Endothelial cell of umbilical vein (primary cell): ENCODE results near the gene CHADL. TPM values are rescaled to one million over a fixed set of nuclear protein-coding genes. Genes with fewer than 3 reads are reported as not detected.

Experiments
- BruUV-seq: library from RNA; stranded (reverse); fragments of 400-500 nt; replicated peaks from 2 replicates; lab custom pipeline; 2021; lab: Mats Ljungman, UMichigan
- CTCF ChIA-PET: fragments of 300-600, 350-600 bp; sonication (Branson Sonifier 250); formaldehyde crosslinking; loops from one replicate; lab custom pipeline; 2021; ENCODE audit warnings: antibody characterized with exemption, inconsistent platforms; lab: Charles Lee
- POLR2A ChIA-PET: fragments of 300-600, 350-600 bp; sonication (Branson Sonifier 250); formaldehyde crosslinking; loops from one replicate; lab custom pipeline; 2021; ENCODE audit warnings: antibody characterized with exemption, inconsistent platforms; lab: Charles Lee
- DNase-seq: peaks from one replicate; pipeline ENCODE4 v3.0.0-alpha.2; 2011; ENCODE audit warnings: low read depth, low spot score
- FAIRE-seq: peaks from 2 replicates; lab custom pipeline; 2011; peaks lifted over from hg19 to GRCh38; lab: Jason Lieb, UNC
- H2AFZ ChIP-seq: 2 replicates; pipeline ENCODE4 v1.6.0; 2012; ENCODE audit warnings: low read depth, low read length, control low read depth, inconsistent platforms
- H3K27ac ChIP-seq: 2 replicates; pipeline ENCODE4 v1.5.1; 2011; ENCODE audit warnings: low read depth, mild to moderate bottlenecking, control low read depth, low read length, moderate library complexity; ENCODE audit not compliant: insufficient read depth
- H3K27me3 ChIP-seq, 2 experiments: 2 replicates each; pipeline versions ENCODE4 v1.6.0 to v1.6.1; 2011; ENCODE audit warnings: low read length in 2 of 2, mixed read lengths in 1 of 2; ENCODE audit not compliant: control insufficient read depth in 2 of 2, insufficient read depth in 2 of 2
- H3K36me3 ChIP-seq, 2 experiments: 2 replicates in 1 of 2; 3 replicates in 1 of 2; pipeline ENCODE4 v1.5.1; 2011; ENCODE audit warnings: low read length in 2 of 2, mild to moderate bottlenecking in 1 of 2, moderate library complexity in 1 of 2; ENCODE audit not compliant: control insufficient read depth in 2 of 2, insufficient read depth in 2 of 2; ENCODE audit errors: extremely low read depth in 1 of 2
- H3K4me1 ChIP-seq: 3 replicates; pipeline ENCODE4 v1.5.1; 2011; ENCODE audit warnings: mild to moderate bottlenecking, low read length; ENCODE audit not compliant: control insufficient read depth, insufficient read depth; ENCODE audit errors: extremely low read depth
- H3K4me2 ChIP-seq: 2 replicates; pipeline ENCODE4 v1.6.1; 2011; ENCODE audit warnings: low read length, control low read depth, mixed read lengths; ENCODE audit not compliant: insufficient read depth
- H3K4me3 ChIP-seq, 3 experiments: fragments of 200-600 bp in 1 of 3; sonication (generic), shearing (Covaris generic) in 1 of 3; replicated peaks in 1 of 3; 2 replicates each; pipeline ENCODE4 v1.5.1; 2011 to 2016; ENCODE audit warnings: control low read depth in 3 of 3, low read length in 3 of 3, mild to moderate bottlenecking in 2 of 3, inconsistent platforms in 1 of 3, low read depth in 1 of 3, moderate library complexity in 1 of 3; ENCODE audit not compliant: insufficient read depth in 1 of 3
- H3K79me2 ChIP-seq: 2 replicates; pipeline ENCODE4 v1.6.0; 2012; ENCODE audit warnings: low read length, inconsistent platforms; ENCODE audit not compliant: control insufficient read depth, insufficient read depth
- H3K9ac ChIP-seq: replicated peaks from 2 replicates; pipeline ENCODE3; 2011; ENCODE audit warnings: low read length, control low read depth; ENCODE audit not compliant: insufficient read depth; ENCODE audit errors: extremely low read depth
- H3K9me1 ChIP-seq: replicated peaks from 3 replicates; pipeline ENCODE4 v1.6.0; 2011; ENCODE audit warnings: mild to moderate bottlenecking, low read length; ENCODE audit not compliant: control insufficient read depth, insufficient read depth; ENCODE audit errors: extremely low read depth
- H3K9me3 ChIP-seq: replicated peaks from 2 replicates; pipeline ENCODE4 v1.5.1; 2012; ENCODE audit warnings: low read length, inconsistent platforms; ENCODE audit not compliant: control insufficient read depth, insufficient read depth
- H4K20me1 ChIP-seq: replicated peaks from 2 replicates; pipeline ENCODE3; 2011; ENCODE audit warnings: mild to moderate bottlenecking, low read length; ENCODE audit not compliant: control insufficient read depth, insufficient read depth; ENCODE audit errors: extremely low read depth
- EZH2 ChIP-seq: IDR thresholded peaks from 2 replicates; pipeline ENCODE4 v1.6.1; 2012; ENCODE audit warnings: borderline replicate concordance, low read depth, mild to moderate bottlenecking, moderate library complexity, low read length, inconsistent platforms; ENCODE audit not compliant: severe bottlenecking
- FOS ChIP-seq: IDR thresholded peaks from 2 replicates; pipeline ENCODE4 v1.6.1; 2011; ENCODE audit warnings: mild to moderate bottlenecking, low read length, moderate library complexity, borderline replicate concordance; ENCODE audit not compliant: insufficient read depth
- GATA2 ChIP-seq: IDR thresholded peaks from 2 replicates; pipeline ENCODE4 v1.7.0; 2011; ENCODE audit warnings: low read depth, mild to moderate bottlenecking, moderate library complexity, mixed read lengths, low read length; ENCODE audit not compliant: insufficient read length, insufficient read depth
- JUN ChIP-seq: IDR thresholded peaks from 2 replicates; pipeline ENCODE4 v1.6.1; 2011; ENCODE audit warnings: borderline replicate concordance, low read depth; ENCODE audit not compliant: insufficient read length, insufficient read depth
- MYC ChIP-seq: IDR thresholded peaks from one replicate; pipeline ENCODE4 v1.6.1; 2011; ENCODE audit warnings: mild to moderate bottlenecking, low read depth, low read length
- POLR2AphosphoS5 ChIP-seq: IDR thresholded peaks from 2 replicates; pipeline ENCODE4 v1.6.1; 2012; ENCODE audit warnings: low read depth, mild to moderate bottlenecking, control low read depth, low read length, moderate library complexity; ENCODE audit not compliant: insufficient read depth
- dilution Hi-C: fragments of 300-500 bp; cut with MboI; formaldehyde crosslinking; loops from one replicate; pipeline ENCODE4 v1.15.0; 2019; ENCODE audit warnings: low sequenced_read_pairs; ENCODE audit not compliant: extremely low pct_ligation_motif_present
- intact Hi-C: fragments of 100-400 bp; cut with micrococcal nuclease; formaldehyde crosslinking; loops from one replicate; pipeline ENCODE4 v1.10.0; 2022
- polyA plus RNA-seq, 4 experiments: library from polyadenylated mRNA; depleted of rRNA in 3 of 4; stranded (reverse) in 3 of 4; unstranded in 1 of 4; fragments of >200 nt; gene quantifications; 2 replicates each; pipeline versions ENCODE4 v1.2.1 to v1.2.3, GENCODE V29; 2011 to 2012; ENCODE audit warnings: missing spikeins in 1 of 4
- total RNA-seq: library from RNA; stranded (reverse); gene quantifications from 2 replicates; pipeline ENCODE4 v1.2.3, GENCODE V29; 2021
- TF ChIP-seq, protein P1 (sequence below), 2 donors: IDR thresholded peaks; 1 replicate in 1 of 2; 2 replicates in 1 of 2; pipeline ENCODE4 v1.5.1; 2011; ENCODE audit warnings: low read length in 2 of 2, mild to moderate bottlenecking in 2 of 2, moderate library complexity in 2 of 2, control low read depth in 1 of 2, inconsistent platforms in 1 of 2, low read depth in 1 of 2; ENCODE audit not compliant: insufficient read depth in 1 of 2; ENCODE audit errors: extremely low read depth in 1 of 2
- TF ChIP-seq, protein P2 (sequence below): IDR thresholded peaks from 2 replicates; pipeline ENCODE4 v1.6.1; 2011; ENCODE audit not compliant: insufficient read depth, insufficient read length

Gene CHADL
- total and polyA plus RNA-seq, 2 donors (not counting 3 experiments of a cell fraction or from before 2014, with no cell fraction given) = 0.69 to 1.1 TPM

DNA sequence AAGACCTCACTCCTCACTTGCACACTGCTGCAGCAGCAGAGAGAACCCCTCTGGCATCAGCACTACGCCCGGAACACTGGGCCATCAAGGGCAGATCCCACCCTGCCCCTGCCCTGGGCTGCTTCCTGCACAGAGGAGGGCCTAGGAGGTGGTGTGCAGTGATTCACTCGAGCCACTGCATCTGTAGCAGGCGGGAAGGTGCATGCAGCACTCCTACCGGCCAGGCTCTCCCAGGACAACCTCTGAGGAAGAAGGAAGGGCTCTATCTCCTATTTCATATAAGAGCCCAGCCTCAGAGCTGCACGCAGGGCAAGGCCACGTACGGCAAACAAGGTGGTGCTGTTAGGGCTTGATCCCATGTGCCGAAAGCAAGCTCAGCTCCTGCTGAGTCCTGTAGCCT is 31.1 kb upstream of the CHADL start:
- Histone ChIP-seq H3K9me1 (no peaks in the 10 kb centered on the region), H4K20me1 (no peaks in the 10 kb centered on the region), H3K36me3 (peaks cover 27 to 51% of the 10 kb centered on the region in 2 experiments), H2AFZ (no peak overlapping the region), H3K4me2 (no peak overlapping the region), H3K9ac (no peak overlapping the region), H3K27me3 (no peaks in the 10 kb centered on the region), H3K4me1 (no peaks in the 10 kb centered on the region), H3K4me3 (no peak overlapping the region), H3K27ac (no peak overlapping the region), H3K9me3 (no peaks in the 10 kb centered on the region), H3K79me2 (peaks cover 45% of the 10 kb centered on the region)
- dilution Hi-C loops (no loop called here), intact Hi-C loops (no loop called here)
- no peak for FAIRE-seq
- TF ChIP-seq, protein P1, sequence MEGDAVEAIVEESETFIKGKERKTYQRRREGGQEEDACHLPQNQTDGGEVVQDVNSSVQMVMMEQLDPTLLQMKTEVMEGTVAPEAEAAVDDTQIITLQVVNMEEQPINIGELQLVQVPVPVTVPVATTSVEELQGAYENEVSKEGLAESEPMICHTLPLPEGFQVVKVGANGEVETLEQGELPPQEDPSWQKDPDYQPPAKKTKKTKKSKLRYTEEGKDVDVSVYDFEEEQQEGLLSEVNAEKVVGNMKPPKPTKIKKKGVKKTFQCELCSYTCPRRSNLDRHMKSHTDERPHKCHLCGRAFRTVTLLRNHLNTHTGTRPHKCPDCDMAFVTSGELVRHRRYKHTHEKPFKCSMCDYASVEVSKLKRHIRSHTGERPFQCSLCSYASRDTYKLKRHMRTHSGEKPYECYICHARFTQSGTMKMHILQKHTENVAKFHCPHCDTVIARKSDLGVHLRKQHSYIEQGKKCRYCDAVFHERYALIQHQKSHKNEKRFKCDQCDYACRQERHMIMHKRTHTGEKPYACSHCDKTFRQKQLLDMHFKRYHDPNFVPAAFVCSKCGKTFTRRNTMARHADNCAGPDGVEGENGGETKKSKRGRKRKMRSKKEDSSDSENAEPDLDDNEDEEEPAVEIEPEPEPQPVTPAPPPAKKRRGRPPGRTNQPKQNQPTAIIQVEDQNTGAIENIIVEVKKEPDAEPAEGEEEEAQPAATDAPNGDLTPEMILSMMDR (IDR thresholded peaks at IDR 0.05; ENCODE audit: extremely low read depth in 1 of 2, insufficient read depth in 1 of 2, low read depth in 1 of 2, low read length in 2 of 2) = no peak
- TF ChIP-seq GATA2 (no peak), JUN (no peak), POLR2AphosphoS5 (no peak), MYC (no peak), FOS (no peak), EZH2 (no peak)
- TF ChIP-seq, protein P2, sequence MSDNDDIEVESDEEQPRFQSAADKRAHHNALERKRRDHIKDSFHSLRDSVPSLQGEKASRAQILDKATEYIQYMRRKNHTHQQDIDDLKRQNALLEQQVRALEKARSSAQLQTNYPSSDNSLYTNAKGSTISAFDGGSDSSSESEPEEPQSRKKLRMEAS = no peak
- no peak for DNase-seq
- POLR2A ChIA-PET = interaction anchor here (0.6 kb wide), 1 partner anchor 395 kb away, joined by 3 read pairs; no protein-coding TSS in a partner anchor
- no TSS peak for BruUV-seq
- CTCF ChIA-PET = interaction anchor here (2.1 kb wide), 1 partner anchor 30 kb away, joined by 10 read pairs; the partner anchor contains the start of gene ZC3H7B
